Peyer's patch (tissue), 4 donors: ENCODE measurements around the gene PHLDA1.

Source experiments
- POLR2A ChIP-seq, 2 donors: fragments of 450-650 bp; IDR thresholded peaks; one replicate each; pipeline ENCODE4 v1.5.1; 2017; ENCODE audit warnings: antibody characterized with exemption in 2 of 2, mild to moderate bottlenecking in 2 of 2, moderate library complexity in 2 of 2
- TF ChIP-seq, protein P1 (sequence below), 6 experiments: fragments of 450-650 bp in 4 of 6; fragments of 200-600 bp in 2 of 6; sonication (generic) in 1 of 6; IDR thresholded peaks; one replicate each; pipeline ENCODE4 v1.5.1; 2017 to 2019; ENCODE audit warnings: antibody characterized with exemption in 6 of 6, mild to moderate bottlenecking in 3 of 6, moderate library complexity in 1 of 6

DNA sequence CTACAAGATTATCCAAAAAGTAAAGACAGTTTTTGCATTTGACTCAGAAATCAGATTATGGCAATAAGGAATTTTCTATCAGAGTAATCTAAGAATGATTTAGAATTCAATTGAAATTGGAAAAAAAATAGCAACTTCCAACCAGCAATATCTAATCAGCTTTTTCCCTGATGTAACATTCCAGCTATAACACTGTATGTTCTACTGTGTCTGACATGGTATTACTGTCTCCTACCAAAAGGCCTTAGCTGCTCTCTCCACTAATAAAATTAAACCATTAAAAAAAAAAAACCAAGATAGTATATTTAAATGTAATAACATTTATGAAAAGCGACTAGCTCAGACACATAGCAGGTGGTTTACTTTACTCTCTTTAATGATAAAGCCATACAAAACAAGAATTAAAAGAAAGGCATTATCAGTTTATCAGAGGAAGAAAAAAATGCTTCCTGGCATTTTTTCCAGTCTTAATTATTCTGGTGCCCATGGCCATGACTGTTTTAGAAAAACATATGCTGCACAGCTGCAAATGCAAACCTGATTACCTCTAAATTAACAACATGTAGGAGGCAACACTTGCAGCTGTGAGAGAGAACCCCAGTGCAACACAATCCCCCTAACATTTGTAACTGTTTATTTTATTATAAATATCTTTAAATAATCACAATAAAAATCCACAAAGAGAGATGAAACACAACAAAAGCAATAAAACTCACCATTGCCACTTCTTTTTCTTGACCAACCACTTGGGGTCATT is 28.8 kb downstream of the PHLDA1 start:
- TF ChIP-seq, protein P1, sequence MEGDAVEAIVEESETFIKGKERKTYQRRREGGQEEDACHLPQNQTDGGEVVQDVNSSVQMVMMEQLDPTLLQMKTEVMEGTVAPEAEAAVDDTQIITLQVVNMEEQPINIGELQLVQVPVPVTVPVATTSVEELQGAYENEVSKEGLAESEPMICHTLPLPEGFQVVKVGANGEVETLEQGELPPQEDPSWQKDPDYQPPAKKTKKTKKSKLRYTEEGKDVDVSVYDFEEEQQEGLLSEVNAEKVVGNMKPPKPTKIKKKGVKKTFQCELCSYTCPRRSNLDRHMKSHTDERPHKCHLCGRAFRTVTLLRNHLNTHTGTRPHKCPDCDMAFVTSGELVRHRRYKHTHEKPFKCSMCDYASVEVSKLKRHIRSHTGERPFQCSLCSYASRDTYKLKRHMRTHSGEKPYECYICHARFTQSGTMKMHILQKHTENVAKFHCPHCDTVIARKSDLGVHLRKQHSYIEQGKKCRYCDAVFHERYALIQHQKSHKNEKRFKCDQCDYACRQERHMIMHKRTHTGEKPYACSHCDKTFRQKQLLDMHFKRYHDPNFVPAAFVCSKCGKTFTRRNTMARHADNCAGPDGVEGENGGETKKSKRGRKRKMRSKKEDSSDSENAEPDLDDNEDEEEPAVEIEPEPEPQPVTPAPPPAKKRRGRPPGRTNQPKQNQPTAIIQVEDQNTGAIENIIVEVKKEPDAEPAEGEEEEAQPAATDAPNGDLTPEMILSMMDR (IDR thresholded peaks at IDR 0.05) = no peak
- TF ChIP-seq POLR2A (IDR thresholded peaks at IDR 0.05) = no peak
